HepG2 (cell line): ENCODE measurements around the gene RPTOR.

ENCODE experiments used
- ELF4 ChIP-seq: sonication (generic); formaldehyde crosslinking; IDR thresholded peaks from 2 replicates; pipeline ENCODE4 v1.5.0; 2020; ENCODE audit warnings: missing genetic modification reagents, mild to moderate bottlenecking, moderate library complexity, borderline replicate concordance
- NBN ChIP-seq: fragments of 450-650 bp; conservative IDR thresholded peaks from 2 replicates; pipeline ENCODE4 v1.6.1; 2017
- NFRKB ChIP-seq: fragments of 450-650 bp; IDR thresholded peaks from 2 replicates; pipeline ENCODE4 v1.6.1; 2017
- RFX3 ChIP-seq: IDR thresholded peaks from 2 replicates; pipeline ENCODE4 v1.6.1; 2016; ENCODE audit warnings: missing biosample characterization, missing genetic modification reagents
- ZFAT ChIP-seq: sonication (generic); formaldehyde crosslinking; conservative IDR thresholded peaks from 2 replicates; pipeline ENCODE4 v1.8.1; 2023; ENCODE audit warnings: missing genetic modification reagents, inconsistent platforms
- ZNF788 ChIP-seq: sonication (generic); formaldehyde crosslinking; IDR thresholded peaks from 2 replicates; pipeline ENCODE4 v1.5.0; 2020; ENCODE audit warnings: mild to moderate bottlenecking, missing genetic modification reagents, borderline replicate concordance

DNA sequence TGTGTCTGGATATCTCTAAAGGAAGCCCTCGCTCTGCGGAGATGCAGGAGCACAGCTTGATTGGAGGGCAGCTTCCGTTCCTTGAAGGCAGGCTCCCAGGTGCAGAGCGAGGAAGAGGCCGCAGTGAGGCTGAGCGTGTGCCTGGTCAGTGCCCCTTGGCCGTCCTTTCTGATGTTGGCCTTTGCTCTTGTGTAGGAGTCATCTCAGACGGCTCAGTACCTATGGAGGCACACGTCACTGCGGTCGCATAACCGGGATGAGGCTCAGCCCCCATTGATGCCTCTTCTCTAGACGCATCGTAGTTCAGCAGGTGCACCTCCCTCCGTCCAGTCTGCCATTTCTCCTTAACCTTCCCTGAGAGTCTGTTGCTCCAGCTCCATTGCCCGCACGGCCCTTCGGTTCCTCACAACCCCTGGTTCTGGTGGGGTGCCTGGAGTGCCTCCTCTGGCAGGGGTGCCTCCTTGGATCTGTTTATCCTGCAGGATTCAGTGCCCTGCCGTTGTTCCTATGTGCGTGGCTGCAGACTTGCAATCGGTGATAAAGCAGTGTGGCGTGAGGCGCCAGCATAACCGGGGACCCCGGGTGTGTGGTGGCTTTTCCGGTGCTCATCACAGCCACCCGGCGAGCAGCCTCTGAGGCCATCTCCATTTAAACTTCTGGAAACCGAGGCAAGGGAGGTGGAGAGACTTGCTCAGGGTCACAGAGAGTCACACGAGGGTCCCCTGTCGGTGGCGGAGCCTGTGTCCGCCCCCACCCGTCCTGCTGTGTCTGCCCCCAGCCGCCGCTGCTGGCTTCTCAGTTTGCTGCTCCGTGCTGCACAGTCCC is 258.2 kb downstream of the RPTOR start:
- TF ChIP-seq NBN, result no peak
- TF ChIP-seq NFRKB, result no peak
- no peak for TF ChIP-seq ZFAT (CRISPR knock-in tag)
- no peak for TF ChIP-seq ELF4
- TF ChIP-seq ZNF788 (CRISPR knock-in tag), result no peak
- TF ChIP-seq RFX3 (CRISPR knock-in tag), result no peak
